GM21825 (cell line): ENCODE data around the gene MOB1A.

Experiments used
- ATAC-seq: cut with Tn5 transposase; IDR thresholded peaks from one replicate; pipeline ENCODE4 v1.9.1; 2021; ENCODE audit warnings: mild to moderate bottlenecking, moderate library complexity; ENCODE audit not compliant: unreplicated experiment

Gene MOB1A

GRCh38 chr2:74109551-74109950 is 69.1 kb downstream of the MOB1A start:
- ATAC-seq: no peak

GRCh38 chr2:74107071-74107470 is 71.6 kb downstream of the MOB1A start:
- ATAC-seq: no peak

- no peak for ATAC-seq
These were observed 73.3 kb downstream of the MOB1A start for GRCh38 chr2:74105413-74105812.

- no peak for ATAC-seq
These were observed 73.8 kb downstream of the MOB1A start for GRCh38 chr2:74104839-74105238.

- ATAC-seq: no peak
These were observed 74.9 kb downstream of the MOB1A start for GRCh38 chr2:74103763-74104162.
